GM23338 (cell line): ENCODE measurements around the gene PIANP. TPM values are rescaled to one million over a fixed set of nuclear protein-coding genes. Genes with fewer than 3 reads are reported as not detected.

Experiments used
- ATAC-seq: fragments of 200-7000 bp; cut with Tn5 transposase; 3 replicates; pipeline ENCODE4 v1.9.1; 2020
- DNase-seq: peaks from one replicate; pipeline ENCODE4 v3.0.0-alpha.2; 2015; ENCODE audit warnings: low spot score
- H2AFZ ChIP-seq: fragments of 200-600 bp; sonication (generic); 2 replicates; pipeline ENCODE4 v1.8.0; 2016; ENCODE audit warnings: antibody characterized with exemption, mild to moderate bottlenecking, moderate library complexity
- H3F3A ChIP-seq: fragments of 200-600 bp; sonication (generic); replicated peaks from 2 replicates; pipeline ENCODE4 v1.8.0; 2017; ENCODE audit warnings: antibody characterized with exemption, mixed run types, low read depth
- H3K27ac ChIP-seq: fragments of 200-600 bp; sonication (generic); 2 replicates; pipeline ENCODE4 v1.6.1; 2016; ENCODE audit warnings: low read depth
- H3K27me3 ChIP-seq: fragments of 200-600 bp; sonication (generic); 2 replicates; pipeline ENCODE4 v1.8.0; 2016; ENCODE audit warnings: mild to moderate bottlenecking, mixed run types, moderate library complexity; ENCODE audit not compliant: insufficient read depth
- H3K36me3 ChIP-seq: fragments of 200-600 bp; sonication (generic); 2 replicates; pipeline ENCODE4 v1.8.0; 2016; ENCODE audit warnings: mild to moderate bottlenecking; ENCODE audit not compliant: insufficient read depth
- H3K4me1 ChIP-seq: fragments of 200-600 bp; sonication (generic); 2 replicates; pipeline ENCODE4 v1.8.0; 2016; ENCODE audit warnings: mild to moderate bottlenecking, moderate library complexity; ENCODE audit not compliant: insufficient read depth
- H3K4me2 ChIP-seq: fragments of 200-600 bp; sonication (generic); 2 replicates; pipeline ENCODE4 v1.7.1; 2017; ENCODE audit warnings: mixed run types
- H3K4me3 ChIP-seq: fragments of 200-600 bp; sonication (generic); 2 replicates; pipeline ENCODE4 v1.6.1; 2016; ENCODE audit warnings: mixed run types
- H3K79me2 ChIP-seq: fragments of 200-600 bp; sonication (generic); replicated peaks from 2 replicates; pipeline ENCODE4 v1.8.0; 2017; ENCODE audit warnings: mild to moderate bottlenecking; ENCODE audit not compliant: insufficient read depth
- H3K9me2 ChIP-seq: fragments of 200-600 bp; sonication (generic); 2 replicates; pipeline ENCODE4 v1.8.0; 2017; ENCODE audit not compliant: insufficient read depth
- H4K20me1 ChIP-seq: fragments of 200-600 bp; sonication (generic); replicated peaks from 2 replicates; pipeline ENCODE4 v1.8.0; 2017; ENCODE audit warnings: mild to moderate bottlenecking; ENCODE audit not compliant: insufficient read depth
- H3K27ac Mint-ChIP-seq: 2 replicates; pipeline ENCODE4 v1.8.0; 2020; ENCODE audit warnings: inconsistent platforms, mild to moderate bottlenecking, moderate library complexity, mixed read lengths
- H3K27me3 Mint-ChIP-seq: 3 replicates; pipeline ENCODE4 v1.8.0; 2022; ENCODE audit warnings: low read depth, mild to moderate bottlenecking, moderate library complexity, mixed read lengths, inconsistent platforms; ENCODE audit not compliant: insufficient read depth, poor library complexity
- H3K36me3 Mint-ChIP-seq: 3 replicates; pipeline ENCODE4 v1.8.0; 2021; ENCODE audit warnings: low read depth, mild to moderate bottlenecking, inconsistent platforms, moderate library complexity, mixed read lengths
- H3K4me1 Mint-ChIP-seq: 3 replicates; pipeline ENCODE4 v1.8.0; 2020; ENCODE audit warnings: mild to moderate bottlenecking, inconsistent platforms, mixed read lengths
- H3K4me3 Mint-ChIP-seq: 3 replicates; pipeline ENCODE4 v1.8.0; 2021; ENCODE audit warnings: moderate library complexity, mild to moderate bottlenecking, inconsistent platforms, mixed read lengths
- H3K9me3 Mint-ChIP-seq: 3 replicates; pipeline ENCODE4 v1.8.0; 2020; ENCODE audit warnings: moderate library complexity, mild to moderate bottlenecking, inconsistent platforms, mixed read lengths
- CREB1 ChIP-seq: fragments of 250-450 bp; sonication (Bioruptor Pico); IDR thresholded peaks from 2 replicates; pipeline ENCODE4 v1.5.0; 2020; ENCODE audit warnings: low read depth, mild to moderate bottlenecking, moderate library complexity
- CTCF ChIP-seq, 2 experiments: fragments of 200-600 bp in 1 of 2; sonication (generic) in 1 of 2; conservative IDR thresholded peaks; 2 replicates each; pipeline versions ENCODE4 v1.5.1 to v1.6.1; 2016 to 2017; ENCODE audit warnings: antibody characterized with exemption in 2 of 2, low read depth in 2 of 2, mild to moderate bottlenecking in 2 of 2, moderate library complexity in 1 of 2
- ETS1 ChIP-seq: IDR thresholded peaks from 2 replicates; pipeline ENCODE4 v1.6.1; 2016; ENCODE audit warnings: antibody characterized with exemption
- EZH2 ChIP-seq: fragments of 200-600 bp; sonication (generic); IDR thresholded peaks from one replicate; pipeline ENCODE4 v1.8.0; 2017; ENCODE audit warnings: antibody characterized with exemption, mild to moderate bottlenecking, low read depth; ENCODE audit not compliant: unreplicated experiment
- EZH2phosphoT487 ChIP-seq: fragments of 200-600 bp; sonication (generic); IDR thresholded peaks from one replicate; pipeline ENCODE4 v1.8.1; 2018; ENCODE audit warnings: antibody characterized with exemption; ENCODE audit not compliant: unreplicated experiment
- JUNB ChIP-seq: IDR thresholded peaks from one replicate; pipeline ENCODE4 v1.6.1; 2016; ENCODE audit warnings: antibody characterized with exemption; ENCODE audit not compliant: unreplicated experiment
- NANOG ChIP-seq: IDR thresholded peaks from 2 replicates; pipeline ENCODE4 v1.6.1; 2016; ENCODE audit warnings: antibody characterized with exemption, borderline replicate concordance
- POLR2AphosphoS5 ChIP-seq: IDR thresholded peaks from 2 replicates; pipeline ENCODE4 v1.6.1; 2016; ENCODE audit warnings: antibody characterized with exemption, low read depth
- REST ChIP-seq: IDR thresholded peaks from one replicate; pipeline ENCODE4 v1.6.1; 2018; ENCODE audit warnings: antibody characterized with exemption; ENCODE audit not compliant: unreplicated experiment
- STAT1 ChIP-seq: IDR thresholded peaks from one replicate; pipeline ENCODE4 v1.6.1; 2016; ENCODE audit warnings: antibody characterized with exemption; ENCODE audit not compliant: unreplicated experiment
- ZNF114 ChIP-seq: fragments of 250-450 bp; sonication (Bioruptor Pico); IDR thresholded peaks from 2 replicates; pipeline ENCODE4 v1.5.0; 2020; ENCODE audit warnings: mild to moderate bottlenecking, moderate library complexity
- ZNF331 ChIP-seq: fragments of 250-450 bp; sonication (Bioruptor Pico); IDR thresholded peaks from 2 replicates; pipeline ENCODE4 v1.5.0; 2020; ENCODE audit warnings: low read depth, mild to moderate bottlenecking, moderate library complexity
- ZNF462 ChIP-seq: fragments of 250-450 bp; sonication (Bioruptor Pico); IDR thresholded peaks from 2 replicates; pipeline ENCODE4 v1.5.0; 2020; ENCODE audit warnings: mild to moderate bottlenecking, moderate library complexity
- polyA plus RNA-seq: library from polyadenylated mRNA; unstranded; fragments of >200 nt; fragmentation: Nextera tagmentation; extraction: Ambion mirVana; gene quantifications from 2 replicates; pipeline ENCODE4 v1.2.1, GENCODE V29; 2016
- total RNA-seq: library from RNA; depleted of rRNA; stranded (reverse); fragments of >200 nt; shearing (Covaris generic); gene quantifications from 2 replicates; pipeline ENCODE4 v1.2.3, GENCODE V29; 2014

PIANP gene
- total and polyA plus RNA-seq, 2 experiments from 2014 or later, result 2.2 to 6.4 TPM

- TF ChIP-seq NANOG, result no peak
- TF ChIP-seq ETS1, result no peak
- TF ChIP-seq JUNB, result no peak
- TF ChIP-seq EZH2, result no peak
- no peak for TF ChIP-seq CREB1 (CRISPR knock-in tag)
- TF ChIP-seq REST, result no peak
- TF ChIP-seq CTCF (conservative IDR thresholded peaks at IDR 0.05; ENCODE audit: low read depth in 2 of 2), result no peak
- no peak for TF ChIP-seq ZNF114 (CRISPR knock-in tag)
- no peak for TF ChIP-seq POLR2AphosphoS5
- TF ChIP-seq ZNF462 (CRISPR knock-in tag), result no peak
- TF ChIP-seq EZH2phosphoT487, result no peak
- no peak for TF ChIP-seq ZNF331 (CRISPR knock-in tag)
- TF ChIP-seq STAT1, result no peak
- peaks cover 28% of the 10 kb centered on the region for H3K27me3 ChIP-seq
- no peak for ATAC-seq
- H3K4me1 ChIP-seq, result peaks cover 15% of the 10 kb centered on the region
- peak overlapping the region; percentile 97 for H2AFZ ChIP-seq
- peak overlapping the region; percentile 95 for H3K4me2 ChIP-seq
- Mint-ChIP-seq H3K4me3 (peak overlapping the region; percentile 85), H3K36me3 (peaks cover 6% of the 10 kb centered on the region; the same call in 2 of the 3 replicates), H3K27me3 (peaks cover 36% of the 10 kb centered on the region), H3K4me1 (peaks cover 27% of the 10 kb centered on the region), H3K27ac (no peak overlapping the region), H3K9me3 (peaks cover 4% of the 10 kb centered on the region)
- peaks cover 14% of the 10 kb centered on the region; the same call in 1 of the 2 replicates for H3F3A ChIP-seq
- H3K4me3 ChIP-seq, result peak overlapping the region; percentile 90
- H3K36me3 ChIP-seq, result no peaks in the 10 kb centered on the region
- H4K20me1 ChIP-seq, result no peaks in the 10 kb centered on the region
- H3K9me2 ChIP-seq, result no peaks in the 10 kb centered on the region
- no peak overlapping the region for H3K27ac ChIP-seq
- DNase-seq, result peak; percentile 42
- H3K79me2 ChIP-seq, result 0 out of 2 replicates have a peak, but pooled peaks cover 3% of the 10 kb centered on the region
Observed at GRCh38 chr12:6701078-6701768, 608 bp upstream of the PIANP start.
